GM18951 (cell line): Measurements from ENCODE around the gene BLNK.

Experiments
- POLR2A ChIP-seq: IDR thresholded peaks from 4 replicates; pipeline ENCODE4 v1.6.1; 2011; ENCODE audit warnings: mild to moderate bottlenecking; ENCODE audit not compliant: insufficient read length, insufficient read depth; ENCODE audit errors: extremely low read depth
- in situ Hi-C: fragments of 300-500 bp; cut with MboI; formaldehyde crosslinking; loops from one replicate; pipeline ENCODE4 v1.12.0; 2022; ENCODE audit warnings: low sequenced_read_pairs, mixed read lengths, inconsistent platforms; ENCODE audit not compliant: unreplicated experiment

Gene BLNK

DNA sequence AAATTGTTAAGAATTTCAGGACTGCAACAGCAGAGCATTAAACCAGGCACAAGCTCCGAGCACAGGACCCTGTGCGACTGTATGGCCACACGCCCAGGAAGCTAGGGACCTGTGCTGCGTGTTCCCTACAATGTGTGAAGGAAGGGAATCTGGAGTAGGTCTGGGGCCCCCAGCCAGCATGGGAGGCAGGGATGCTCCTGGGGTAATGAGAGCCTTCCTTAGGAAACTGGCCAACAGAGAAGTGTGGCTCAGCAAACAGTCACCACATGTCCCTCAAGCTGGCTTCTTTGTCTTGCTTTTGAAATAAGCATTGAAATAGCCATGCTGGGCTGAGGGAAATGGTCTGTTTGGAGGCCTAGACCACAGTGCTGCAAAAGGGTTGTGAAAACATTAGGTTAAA is 8.2 kb downstream of the BLNK start:
- TF ChIP-seq POLR2A: no peak
- in situ Hi-C loops: no loop called here

DNA sequence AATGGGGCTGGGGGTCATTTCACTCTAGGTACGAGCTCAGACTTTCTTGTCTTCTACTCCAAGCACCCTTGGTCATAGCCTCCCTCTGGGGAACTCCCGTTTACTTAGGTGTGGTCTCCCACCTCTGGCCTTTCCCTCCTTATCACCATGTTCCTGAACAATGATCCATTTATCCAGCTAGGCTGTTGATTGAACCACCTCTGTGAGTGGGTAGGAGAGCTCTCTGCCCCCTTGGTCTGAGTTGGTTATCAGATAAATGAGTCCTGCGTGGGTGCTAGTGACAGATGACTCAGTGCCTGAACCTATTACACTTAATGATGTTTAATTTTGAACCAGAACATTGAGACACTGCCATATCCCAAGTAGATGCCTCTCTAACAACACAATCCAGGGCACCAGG is 9.4 kb downstream of the BLNK start:
- TF ChIP-seq POLR2A: peak; percentile 11
- in situ Hi-C loops: no loop called here

DNA sequence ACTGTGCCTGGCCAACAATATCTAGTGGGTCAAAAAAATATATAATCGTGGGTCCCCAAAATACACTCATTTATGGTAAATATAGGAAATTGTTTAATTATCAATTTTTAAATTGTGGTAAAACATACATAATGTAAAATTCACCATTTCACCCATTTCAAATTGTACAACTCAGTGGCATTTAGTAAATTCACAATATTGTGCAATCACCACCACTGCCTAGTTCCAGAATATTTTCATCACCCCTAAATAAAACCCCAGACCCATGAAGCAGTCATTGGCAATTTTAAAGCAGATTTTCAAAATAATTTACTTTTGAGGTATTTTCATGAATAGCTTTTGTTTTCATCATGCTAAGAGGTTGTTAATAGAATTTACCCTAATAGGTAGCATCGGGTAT is 10.2 kb downstream of the BLNK start:
- TF ChIP-seq POLR2A: no peak
- in situ Hi-C loops: no loop called here

DNA sequence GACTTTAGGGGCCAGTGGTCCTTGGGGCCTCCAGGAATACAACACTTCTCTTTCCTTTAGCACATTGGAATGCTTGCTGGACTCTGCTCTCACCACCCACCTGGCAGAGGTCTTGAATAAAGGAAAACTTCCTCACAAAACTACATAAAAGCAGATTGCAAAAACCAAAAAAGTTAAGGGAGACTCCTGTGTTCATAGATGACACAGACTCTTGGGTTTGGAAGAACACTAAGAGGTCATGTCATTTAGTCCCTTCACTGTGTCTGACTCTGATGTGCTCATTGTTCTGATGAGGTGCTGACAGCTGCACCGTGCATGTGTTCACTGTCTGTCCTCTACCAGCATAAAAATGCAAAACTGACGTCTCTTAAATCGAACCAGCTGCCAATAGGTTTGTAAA is 11.4 kb downstream of the BLNK start:
- TF ChIP-seq POLR2A: no peak
- in situ Hi-C loops: no loop called here

DNA sequence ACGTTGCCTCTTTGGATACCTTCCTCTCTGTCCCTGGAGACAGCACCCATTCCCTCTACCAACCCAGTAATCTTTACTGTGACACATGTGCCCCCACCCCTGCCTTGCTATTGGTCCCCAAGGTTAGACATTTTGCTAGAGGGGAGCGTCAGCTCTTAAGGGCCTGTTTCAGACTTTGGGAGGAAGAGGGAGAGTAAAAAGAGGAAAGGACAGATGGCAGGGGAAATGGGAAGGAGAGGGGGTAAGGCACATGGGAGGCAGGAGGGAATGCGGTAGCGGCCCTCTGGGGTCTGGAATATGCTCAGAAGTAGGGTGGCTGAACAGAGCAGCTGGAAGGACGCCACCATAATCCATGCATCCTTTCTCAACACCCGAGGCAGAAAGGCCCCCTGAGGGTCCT is 12.2 kb downstream of the BLNK start:
- TF ChIP-seq POLR2A: no peak
- in situ Hi-C loops: no loop called here

DNA sequence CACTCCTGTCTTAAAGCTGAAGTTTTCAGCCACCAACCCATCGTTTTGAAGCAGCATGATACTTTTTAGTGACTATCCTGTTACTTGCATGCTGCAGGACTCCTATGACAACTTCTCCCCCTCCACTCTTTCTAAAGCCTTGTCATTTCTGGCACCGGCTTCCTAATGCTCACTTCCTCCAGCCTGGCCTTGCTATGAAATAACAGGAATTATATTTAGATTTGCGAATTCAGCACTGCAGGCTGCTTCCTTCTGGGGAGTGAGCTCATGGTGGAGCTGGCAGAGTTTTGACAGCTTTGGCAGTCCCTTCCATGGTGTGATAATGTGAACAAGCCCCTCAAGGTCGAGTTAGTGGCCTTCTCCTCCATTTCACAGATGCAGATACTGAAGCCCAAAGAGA is 13.4 kb downstream of the BLNK start:
- in situ Hi-C loops: no loop called here
- TF ChIP-seq POLR2A: no peak

DNA sequence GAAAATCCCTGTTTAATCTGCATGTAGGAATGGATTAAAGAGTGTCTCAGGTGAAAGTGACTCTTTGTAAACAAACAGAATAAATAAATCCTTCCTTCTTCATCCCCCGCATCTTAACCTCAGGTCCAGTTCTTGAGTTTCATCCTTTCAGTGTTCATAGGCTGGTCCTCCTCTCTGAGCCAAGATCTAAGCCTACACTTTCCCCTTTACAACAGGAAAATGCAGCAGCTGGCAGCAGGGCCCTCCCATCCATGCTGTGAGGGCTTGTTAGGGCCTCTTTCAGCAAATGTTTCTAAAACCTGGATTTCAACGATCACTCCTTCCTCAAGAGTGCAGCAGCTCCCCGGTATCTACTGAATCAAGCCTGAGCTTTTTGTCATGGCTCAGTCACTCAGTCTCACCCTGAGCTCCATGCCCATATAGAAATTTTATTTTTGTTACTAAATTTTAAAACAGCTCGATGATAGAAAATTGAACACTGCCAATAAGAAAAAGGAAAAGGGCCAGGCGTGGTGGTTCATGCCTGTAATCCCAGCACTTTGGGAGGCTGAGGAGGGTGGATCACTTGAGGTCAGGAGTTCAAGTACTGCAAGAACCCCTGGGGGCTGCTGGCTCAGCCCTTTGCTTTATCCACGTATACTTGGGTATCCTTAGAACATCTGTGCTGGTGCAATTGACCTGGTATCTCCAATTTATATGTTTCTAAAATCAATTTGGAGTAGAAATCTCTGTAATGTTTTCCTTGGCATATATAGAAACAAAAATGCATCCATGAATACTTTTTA is 15.6 kb downstream of the BLNK start:
- no peak for TF ChIP-seq POLR2A
- in situ Hi-C loops: no loop called here

DNA sequence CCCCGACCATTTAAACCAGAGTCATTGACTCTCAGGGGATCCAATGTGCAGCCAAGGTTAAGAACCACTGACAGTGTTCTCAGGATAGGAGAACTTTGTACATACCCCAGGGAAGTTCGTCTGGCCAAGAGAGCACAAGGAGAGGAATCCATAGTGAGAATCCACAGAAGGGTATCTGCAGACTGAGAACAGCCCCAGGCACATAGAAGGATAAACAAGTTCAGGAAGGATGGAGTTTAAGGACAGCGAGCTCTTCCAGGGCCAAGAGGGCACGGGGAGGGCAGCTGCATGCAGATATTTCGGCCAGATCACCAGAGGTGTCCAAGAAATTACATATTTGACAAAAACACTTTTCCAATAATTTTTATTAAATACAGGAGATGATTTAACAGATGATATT is 16.4 kb downstream of the BLNK start:
- in situ Hi-C loops: no loop called here
- TF ChIP-seq POLR2A: no peak

DNA sequence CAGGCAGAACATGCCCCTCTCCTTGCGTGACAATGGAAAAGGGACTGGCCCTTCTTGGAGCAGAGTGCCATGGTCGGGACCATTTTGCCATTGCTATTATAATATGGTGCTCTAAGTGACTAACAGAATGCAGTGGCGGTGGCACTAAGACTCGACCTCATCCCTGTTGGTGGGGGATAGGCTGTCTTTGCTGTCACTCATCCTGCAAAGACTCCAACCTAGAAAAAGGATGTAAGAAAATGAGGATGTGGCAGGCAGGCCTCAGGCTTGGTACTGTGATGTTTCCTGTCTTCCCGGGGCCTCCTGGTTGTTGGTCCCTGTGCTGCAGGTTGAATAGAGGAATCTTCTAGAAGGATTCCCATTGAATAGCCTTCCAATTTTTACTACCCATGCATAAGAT is 18.6 kb downstream of the BLNK start:
- TF ChIP-seq POLR2A: no peak
- in situ Hi-C loops: no loop called here

DNA sequence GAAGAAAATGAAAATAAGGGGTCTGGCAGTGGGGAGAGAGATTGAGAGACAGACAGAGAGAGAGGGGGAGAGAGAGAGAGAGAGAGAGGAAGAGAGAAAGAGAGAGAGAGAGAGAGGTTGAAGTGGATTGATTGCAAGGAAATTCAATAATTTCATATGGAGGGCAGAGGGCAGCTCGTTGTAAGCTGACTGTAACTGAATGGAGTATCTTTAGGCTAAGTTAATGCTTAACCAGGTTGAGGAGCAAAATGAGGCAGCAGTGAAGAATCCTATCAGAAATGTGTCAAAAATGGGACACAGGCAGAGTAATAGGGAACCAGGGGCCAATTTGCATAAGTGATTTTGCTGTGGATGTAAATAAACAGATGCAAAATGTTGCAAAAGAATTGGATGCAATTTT is 21.0 kb downstream of the BLNK start:
- in situ Hi-C loops: no loop called here
- no peak for TF ChIP-seq POLR2A

DNA sequence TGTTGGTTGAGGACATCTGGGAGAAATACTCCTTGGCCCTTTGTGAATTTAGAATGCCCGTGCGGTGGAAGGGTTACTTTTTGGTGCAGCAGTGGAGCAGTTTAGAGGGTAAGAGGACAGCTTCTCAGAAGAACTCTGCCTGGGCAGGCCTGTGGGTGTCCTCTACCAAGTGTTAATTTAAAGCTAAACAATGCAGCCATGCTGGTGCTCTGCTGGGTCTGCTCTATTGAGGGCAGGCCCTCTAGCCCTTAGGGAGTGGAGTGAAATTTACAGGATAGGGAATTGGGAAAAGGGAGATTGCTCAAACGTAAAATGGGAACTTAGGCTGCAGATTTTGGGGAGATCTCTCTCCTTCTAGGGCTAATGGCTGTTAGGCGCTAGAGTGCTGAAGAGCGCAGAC is 22.1 kb downstream of the BLNK start:
- in situ Hi-C loops: no loop called here
- TF ChIP-seq POLR2A: no peak

DNA sequence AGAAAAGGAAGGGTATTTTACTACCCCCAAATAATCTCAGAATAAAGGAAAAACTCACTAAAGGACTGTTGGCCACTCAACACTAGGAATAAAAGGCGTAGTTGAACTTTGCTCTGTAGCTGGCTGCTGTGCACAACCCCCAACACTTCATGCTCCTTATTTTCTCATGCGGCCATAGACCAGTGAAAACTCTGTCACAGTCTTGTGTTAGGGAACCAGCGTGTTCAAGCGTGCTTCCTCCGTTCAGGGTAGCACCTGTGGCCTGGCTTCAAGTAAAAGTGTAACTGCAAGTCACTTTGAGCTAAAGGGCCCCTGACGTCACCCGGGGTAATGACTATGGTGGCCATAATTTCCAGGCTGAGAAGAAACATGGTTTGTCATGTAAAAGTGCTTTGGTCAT is 27.0 kb downstream of the BLNK start:
- in situ Hi-C loops: no loop called here
- no peak for TF ChIP-seq POLR2A

DNA sequence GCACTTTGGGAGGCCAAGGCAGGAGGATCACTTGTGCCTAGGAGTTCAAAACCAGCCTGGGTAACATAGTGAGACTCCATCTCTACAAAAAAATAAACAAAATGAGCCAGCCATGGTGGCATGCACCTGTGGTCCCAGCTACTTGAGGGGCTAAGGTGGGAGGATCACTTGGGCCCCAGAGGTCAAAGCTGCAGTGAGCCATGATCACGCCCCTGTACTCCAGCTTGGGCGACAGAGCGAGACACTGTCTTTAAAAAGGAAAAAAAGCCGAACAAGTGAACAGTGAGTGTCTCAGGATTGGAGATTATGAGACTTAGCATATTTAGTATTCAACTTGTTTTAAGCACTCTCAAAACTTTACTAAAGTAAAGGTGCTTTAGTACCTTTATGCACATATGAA is 28.1 kb downstream of the BLNK start:
- in situ Hi-C loops: no loop called here
- TF ChIP-seq POLR2A: no peak

DNA sequence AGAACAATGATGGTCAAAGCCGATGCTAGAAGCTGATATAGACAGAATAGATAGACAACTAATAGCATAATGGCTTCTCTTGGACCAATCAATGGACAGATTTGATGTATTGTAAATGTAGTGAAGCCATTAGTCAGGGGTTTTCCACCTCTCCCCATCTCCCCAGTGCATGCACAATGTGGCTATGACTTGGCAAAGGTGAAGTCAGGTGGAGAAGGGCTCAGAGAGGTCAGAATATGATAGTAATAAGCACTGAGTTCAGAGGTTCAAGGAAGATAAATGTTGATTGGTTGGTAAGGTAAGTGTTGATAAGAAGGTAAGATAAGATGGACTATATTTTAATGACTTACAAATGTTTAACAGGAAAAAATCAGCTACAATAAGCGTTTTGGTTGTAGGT is 28.5 kb downstream of the BLNK start:
- no peak for TF ChIP-seq POLR2A
- in situ Hi-C loops: no loop called here

DNA sequence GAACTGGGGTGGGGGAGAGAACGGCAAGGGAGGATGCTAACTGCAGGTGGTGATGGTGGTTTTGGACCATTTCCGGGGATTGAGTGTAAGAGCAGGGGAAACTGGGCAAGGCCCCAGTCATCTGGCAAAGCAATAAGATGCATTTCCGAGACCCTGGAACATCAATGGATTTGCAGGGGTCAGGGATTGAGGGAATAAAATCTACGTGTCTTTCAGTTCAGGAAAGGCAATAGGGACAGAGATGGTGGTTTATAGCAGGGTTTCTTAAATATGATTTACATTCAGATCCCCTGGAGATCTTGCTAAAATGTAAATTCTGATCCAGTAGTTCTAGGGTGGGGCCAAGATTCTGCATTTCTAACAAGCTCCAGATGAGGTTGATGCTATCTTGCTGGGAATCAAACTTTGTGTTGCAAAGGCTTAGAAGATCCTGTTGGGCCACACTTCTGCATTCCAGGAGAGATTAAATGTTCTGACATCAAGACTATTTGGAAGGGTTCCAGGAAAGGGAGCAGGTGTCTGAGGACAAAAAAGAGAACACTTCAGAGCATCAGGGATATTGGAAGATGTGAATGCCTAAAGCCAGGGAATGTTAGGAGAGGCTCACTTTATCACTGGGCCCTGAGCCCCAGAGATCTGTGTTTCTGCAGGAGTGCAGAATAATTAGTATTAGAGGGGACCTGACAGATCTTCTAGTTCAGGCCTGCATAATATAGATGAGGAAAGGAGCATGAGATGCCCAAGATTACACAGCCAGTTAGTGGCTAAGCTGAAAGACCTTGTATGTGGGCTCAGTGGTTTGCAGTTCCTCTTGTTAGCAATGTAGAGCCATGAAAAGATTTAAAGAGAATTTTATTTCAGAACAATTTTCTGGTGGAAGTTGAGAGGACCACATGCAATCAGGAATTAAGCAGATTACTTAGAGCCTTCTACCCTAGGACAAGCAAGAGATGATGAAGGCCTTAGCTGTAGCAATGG is 32.4 kb downstream of the BLNK start:
- in situ Hi-C loops: loop anchor here (10.0 kb wide), 1 partner anchor 646 kb away; no protein-coding TSS in a partner anchor
- no peak for TF ChIP-seq POLR2A
